ENCODE results near the gene RTBDN. TPM values are rescaled to one million over a fixed set of nuclear protein-coding genes. Genes with fewer than 3 reads are reported as not detected.

Gene RTBDN
- polyA plus RNA-seq, 1 of the 3 experiments (the other 2 are of a cell fraction): 0.72 TPM

- 0 out of 2 replicates have a peak, but pooled peaks have one; percentile 66 for TF ChIP-seq MAX (IDR thresholded peaks at IDR 0.05; ENCODE audit: low read depth)
- TF ChIP-seq CHD2 (IDR thresholded peaks at IDR 0.05; ENCODE audit: low read length, partially characterized antibody): peak; percentile 95
- no peak for TF ChIP-seq YY1 (IDR thresholded peaks at IDR 0.05; ENCODE audit: low read depth)
- TF ChIP-seq JUND (IDR thresholded peaks at IDR 0.05): no peak
- TF ChIP-seq GATA2 (CRISPR knock-in tag; IDR thresholded peaks at IDR 0.05): peak; percentile 37; the same call in 1 of the 2 replicates
- TF ChIP-seq FOXM1 (IDR thresholded peaks at IDR 0.05; ENCODE audit: low read depth): no peak
- peak; percentile 88 for TF ChIP-seq PBX3 (IDR thresholded peaks at IDR 0.05)
- TF ChIP-seq NRF1 (IDR thresholded peaks at IDR 0.05; ENCODE audit: low read depth, low read length): no peak
- TF ChIP-seq REST (IDR thresholded peaks at IDR 0.05; ENCODE audit: low read depth, low read length): 0 out of 2 replicates have a peak, but pooled peaks have one; percentile 60
- no peak for TF ChIP-seq FOSL2 (IDR thresholded peaks at IDR 0.05; ENCODE audit: borderline replicate concordance, low read depth)
- TF ChIP-seq TEAD4 (IDR thresholded peaks at IDR 0.05; ENCODE audit: borderline replicate concordance, insufficient read depth): peak; percentile 57; the same call in 1 of the 2 replicates
- TF ChIP-seq ELF1 (IDR thresholded peaks at IDR 0.05): no peak
- no peak for TF ChIP-seq CTCF (IDR thresholded peaks at IDR 0.05)
- no peak for TF ChIP-seq SMC3 (IDR thresholded peaks at IDR 0.05; ENCODE audit: low read depth, low read length)
- peak; percentile 80; the same call in 1 of the 2 replicates for TF ChIP-seq FOXJ3 (CRISPR knock-in tag; IDR thresholded peaks at IDR 0.05)
- TF ChIP-seq RXRA (IDR thresholded peaks at IDR 0.05; ENCODE audit: borderline replicate concordance, low read depth): no peak
- no peak for TF ChIP-seq GABPA (IDR thresholded peaks at IDR 0.05; ENCODE audit: low read depth)
Measured at GRCh38 chr19:12788682-12789097, 45.7 kb downstream of the RTBDN start (continued).

All from SK-N-SH (cell line).